ENCODE results near the gene NOVA2.

NOVA2 gene

DNA sequence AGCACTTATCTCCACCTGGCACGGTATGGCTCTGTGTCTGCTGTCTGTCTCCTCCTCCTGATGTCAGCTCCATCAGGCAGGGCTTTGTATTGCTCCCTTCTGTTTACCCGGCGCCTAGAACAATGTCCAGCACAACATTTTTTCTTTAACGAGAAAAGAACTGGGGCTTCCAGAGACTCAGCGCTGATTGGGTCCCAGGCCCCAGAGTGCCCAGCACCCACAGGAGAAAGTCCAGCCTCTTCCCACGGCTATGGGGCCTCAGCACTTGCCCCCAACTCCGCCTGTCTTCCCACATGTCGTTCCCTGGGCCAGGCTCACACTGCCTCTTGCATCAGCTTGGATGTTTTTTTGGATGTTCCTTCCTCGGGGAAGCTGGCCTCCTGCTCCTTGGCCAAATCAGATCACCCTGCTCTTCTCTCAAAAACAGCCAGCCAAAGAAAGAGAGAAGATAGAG is 78.1 kb downstream of the NOVA2 start:
- Mint-ChIP-seq H3K9me3 (no peaks in the 10 kb centered on the region), H3K27me3 (ENCODE audit: low read depth) (no peaks in the 10 kb centered on the region), H3K27ac (no peak overlapping the region), H3K4me3 (no peak overlapping the region), H3K4me1 (ENCODE audit: low read depth) (peaks cover 10% of the 10 kb centered on the region), H3K36me3 (ENCODE audit: low read depth) (peaks cover 25% of the 10 kb centered on the region)
- DNase-seq (ENCODE audit: low spot score), result no peak

GRCh38 chr19:45890877-45891276 is 82.8 kb downstream of the NOVA2 start:
- DNase-seq (ENCODE audit: low spot score), result no peak
- H3K27ac Mint-ChIP-seq, result no peak overlapping the region
- H3K27me3 Mint-ChIP-seq (ENCODE audit: low read depth), result no peaks in the 10 kb centered on the region
- peaks cover 7% of the 10 kb centered on the region for H3K4me1 Mint-ChIP-seq (ENCODE audit: low read depth)
- H3K9me3 Mint-ChIP-seq, result no peaks in the 10 kb centered on the region
- H3K36me3 Mint-ChIP-seq (ENCODE audit: low read depth), result peaks cover 7% of the 10 kb centered on the region
- H3K4me3 Mint-ChIP-seq, result no peak overlapping the region

DNA sequence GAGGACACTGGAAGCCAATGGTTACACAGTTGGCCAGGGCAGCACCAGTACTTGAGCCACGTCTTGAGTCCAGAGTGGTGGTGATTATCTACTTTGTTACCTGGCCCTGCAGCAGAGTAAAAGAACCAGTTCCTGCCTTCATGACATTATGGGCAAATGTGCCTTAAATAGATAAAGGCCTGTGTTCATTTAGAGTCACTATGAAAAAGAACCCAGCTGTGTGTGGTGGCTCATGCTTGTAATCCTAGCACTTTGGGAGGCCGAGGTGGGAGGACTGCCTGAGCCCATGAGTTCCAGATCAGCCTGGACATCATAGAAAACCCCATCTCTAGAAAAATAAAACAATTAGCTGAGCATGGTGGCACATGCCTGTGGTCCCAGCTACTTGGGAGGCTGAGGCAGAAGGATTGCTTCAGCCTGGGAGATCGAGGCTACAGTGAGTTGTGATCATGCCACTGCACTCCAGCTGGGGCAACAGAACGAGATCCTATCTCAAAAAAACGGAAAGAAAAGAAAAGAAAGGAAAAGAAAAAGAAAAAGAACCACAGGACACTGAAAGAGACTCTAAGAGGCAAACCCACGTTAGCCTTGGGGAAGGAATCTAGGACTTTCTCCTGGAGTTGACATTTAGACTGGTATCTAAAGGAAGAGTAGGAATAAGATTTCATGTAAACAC is 84.3 kb downstream of the NOVA2 start:
- no peak for DNase-seq (ENCODE audit: low spot score)
- H3K9me3 Mint-ChIP-seq, result no peaks in the 10 kb centered on the region
- H3K27ac Mint-ChIP-seq, result no peak overlapping the region
- H3K4me1 Mint-ChIP-seq (ENCODE audit: low read depth), result peaks cover 7% of the 10 kb centered on the region
- no peak overlapping the region for H3K4me3 Mint-ChIP-seq
- H3K27me3 Mint-ChIP-seq (ENCODE audit: low read depth), result no peaks in the 10 kb centered on the region
- no peaks in the 10 kb centered on the region for H3K36me3 Mint-ChIP-seq (ENCODE audit: low read depth)

- peak overlapping the region; percentile 92 for H3K27ac Mint-ChIP-seq
- H3K27me3 Mint-ChIP-seq (ENCODE audit: low read depth), result no peaks in the 10 kb centered on the region
- peaks cover 10% of the 10 kb centered on the region for H3K4me1 Mint-ChIP-seq (ENCODE audit: low read depth)
- H3K4me3 Mint-ChIP-seq, result peak overlapping the region; percentile 92
- peaks cover 4% of the 10 kb centered on the region for H3K36me3 Mint-ChIP-seq (ENCODE audit: low read depth)
- no peak for DNase-seq (ENCODE audit: low spot score)
- H3K9me3 Mint-ChIP-seq, result no peaks in the 10 kb centered on the region
Measured at GRCh38 chr19:45887200-45887710, 86.4 kb downstream of the NOVA2 start.

DNA sequence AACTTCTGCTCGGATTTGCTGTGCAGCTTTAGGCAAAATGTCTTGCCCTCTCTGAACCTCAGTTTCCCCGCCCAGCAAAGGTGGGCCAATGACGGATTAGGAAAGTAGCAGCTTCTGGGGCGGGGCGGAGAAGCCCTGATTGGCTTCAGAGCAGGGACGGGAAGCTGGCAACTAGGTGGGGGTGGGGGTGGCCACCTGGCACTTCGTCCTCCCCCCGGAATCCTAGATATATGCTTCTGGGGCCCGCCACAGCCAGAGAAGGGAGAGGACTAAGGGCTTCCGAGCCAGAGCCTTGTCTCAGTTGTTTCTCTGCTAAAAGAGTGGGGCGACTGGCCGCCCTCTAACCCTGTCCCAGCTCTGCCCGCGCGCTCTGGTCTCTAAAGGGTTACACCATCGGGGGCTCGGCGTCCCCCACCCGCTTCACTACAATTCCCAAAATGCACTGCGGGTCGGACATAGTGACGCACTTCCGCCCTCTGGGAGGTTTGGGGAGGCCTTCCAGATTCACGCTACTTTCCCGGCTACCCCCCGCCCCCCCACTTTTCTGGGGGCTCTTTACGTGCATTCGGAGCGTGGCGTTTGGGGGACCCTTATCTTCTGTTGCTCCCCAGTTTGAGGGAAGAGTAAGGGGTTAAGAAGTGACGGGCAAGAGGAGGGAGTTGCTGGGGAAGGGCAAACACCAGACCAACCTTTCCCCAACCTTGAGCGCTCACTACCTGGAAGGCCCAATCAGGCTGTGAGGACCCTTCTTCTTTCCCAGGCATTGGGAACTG is 87.1 kb downstream of the NOVA2 start:
- no peaks in the 10 kb centered on the region for H3K9me3 Mint-ChIP-seq
- peaks cover 4% of the 10 kb centered on the region for H3K36me3 Mint-ChIP-seq (ENCODE audit: low read depth)
- peaks cover 12% of the 10 kb centered on the region for H3K4me1 Mint-ChIP-seq (ENCODE audit: low read depth)
- H3K4me3 Mint-ChIP-seq, result peak overlapping the region; percentile 92
- peak overlapping the region; percentile 92 for H3K27ac Mint-ChIP-seq
- H3K27me3 Mint-ChIP-seq (ENCODE audit: low read depth), result no peaks in the 10 kb centered on the region
- DNase-seq (ENCODE audit: low spot score), result peak; percentile 87

DNA sequence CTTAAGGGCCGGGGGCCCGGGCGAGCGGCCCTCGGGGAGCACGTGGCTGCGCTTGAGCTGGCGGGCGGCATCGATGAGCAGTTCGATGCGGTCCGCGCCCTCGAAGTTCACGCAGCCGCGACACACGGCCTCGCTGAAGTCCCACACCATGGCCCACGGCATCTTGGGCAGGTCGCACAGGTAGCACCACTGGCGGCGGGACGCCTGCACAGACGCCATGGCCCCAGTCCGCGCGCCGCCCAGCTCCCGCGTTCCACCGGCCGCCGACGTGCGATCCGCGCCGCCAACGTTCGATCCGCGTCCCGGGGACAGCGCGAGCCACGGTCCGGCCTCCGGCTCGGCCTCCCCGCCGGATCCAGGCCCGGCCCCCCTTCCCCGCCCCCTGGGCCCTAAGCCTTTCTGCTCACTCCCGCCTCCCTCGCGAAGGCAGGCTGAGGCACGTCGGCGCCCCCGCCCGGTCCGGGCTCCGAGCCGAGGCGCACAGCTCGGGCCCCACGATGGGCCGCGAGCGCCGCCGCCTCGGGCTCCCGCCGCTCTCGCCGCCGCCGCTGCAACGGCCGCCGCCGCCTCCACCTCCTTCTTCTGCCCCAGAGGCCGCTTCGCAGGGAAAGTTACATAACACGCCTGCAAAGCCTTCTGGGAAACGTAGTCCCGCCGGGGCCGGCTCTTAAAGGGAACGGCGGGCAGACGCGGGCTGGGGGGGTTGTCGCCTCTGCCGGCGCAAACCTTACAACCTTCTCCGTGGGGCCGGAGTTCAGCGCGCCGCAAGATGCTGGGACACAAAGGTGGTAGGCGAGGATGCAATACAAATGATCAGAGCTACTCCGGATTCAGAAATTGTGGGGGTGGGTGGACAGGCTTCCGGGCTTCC is 87.9 kb downstream of the NOVA2 start, which contains the start of gene IRF2BP1:
TSS of gene IRF2BP1 (minus strand) at position 586 of the 871 bp plus-strand sequence. CDS start at position 219, 367 bp downstream.
- no peaks in the 10 kb centered on the region for H3K9me3 Mint-ChIP-seq
- peaks cover 4% of the 10 kb centered on the region for H3K36me3 Mint-ChIP-seq (ENCODE audit: low read depth)
- peak; percentile 88 for DNase-seq (ENCODE audit: low spot score)
- peaks cover 15% of the 10 kb centered on the region for H3K4me1 Mint-ChIP-seq (ENCODE audit: low read depth)
- H3K27ac Mint-ChIP-seq, result peak within 1 kb of the TSS; percentile 92
- peak within 1 kb of the TSS; percentile 92 for H3K4me3 Mint-ChIP-seq
- no peaks in the 10 kb centered on the region for H3K27me3 Mint-ChIP-seq (ENCODE audit: low read depth)

DNA sequence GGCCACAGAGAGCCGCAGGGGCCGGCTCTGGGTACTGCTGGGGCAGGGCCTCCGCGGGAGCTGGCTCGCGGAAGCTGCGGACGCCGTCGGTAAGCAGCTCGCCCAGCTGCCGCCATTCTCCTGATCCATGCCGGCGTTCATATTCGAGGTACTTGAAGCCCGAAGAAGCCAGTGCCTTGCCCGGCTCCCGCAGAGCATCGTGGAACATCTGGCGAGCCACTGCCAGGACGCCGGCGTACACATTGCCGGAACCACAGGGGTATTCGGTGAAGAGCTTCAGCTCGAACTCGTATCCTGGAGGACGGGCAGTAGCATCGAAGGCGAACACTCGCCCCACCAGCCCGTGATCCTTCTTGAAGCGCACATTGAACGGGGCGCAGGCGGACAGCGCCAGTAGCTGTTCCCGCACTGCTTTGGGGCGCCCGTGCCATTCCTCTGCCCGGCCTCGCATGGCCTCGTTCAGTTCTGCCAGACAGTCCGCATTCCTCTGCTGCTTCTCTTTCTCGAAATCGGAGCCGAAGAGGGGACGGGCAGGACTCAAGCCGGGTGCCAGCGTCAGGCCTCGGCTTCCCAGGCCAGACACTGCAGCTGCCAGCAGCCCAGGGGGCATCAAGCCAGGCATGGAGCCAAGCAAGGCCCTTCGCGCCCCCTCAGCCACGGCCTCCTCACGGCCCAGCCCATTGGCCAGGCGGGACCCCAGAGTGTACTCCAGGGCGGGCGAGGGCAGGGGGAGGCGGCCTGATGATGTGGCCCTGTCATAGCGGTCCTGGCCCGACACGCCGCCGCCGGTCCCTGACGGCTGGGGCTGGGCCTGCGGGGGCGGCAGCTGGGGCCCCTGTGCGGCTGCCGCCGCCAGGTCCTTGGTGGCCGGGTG is 88.7 kb downstream of the NOVA2 start:
- Mint-ChIP-seq H3K27ac (no peak overlapping the region), H3K27me3 (ENCODE audit: low read depth) (no peaks in the 10 kb centered on the region), H3K36me3 (ENCODE audit: low read depth) (peaks cover 4% of the 10 kb centered on the region), H3K9me3 (no peaks in the 10 kb centered on the region), H3K4me3 (peak overlapping the region; percentile 43), H3K4me1 (ENCODE audit: low read depth) (peaks cover 15% of the 10 kb centered on the region)
- DNase-seq (ENCODE audit: low spot score), result peak; percentile 40

DNA sequence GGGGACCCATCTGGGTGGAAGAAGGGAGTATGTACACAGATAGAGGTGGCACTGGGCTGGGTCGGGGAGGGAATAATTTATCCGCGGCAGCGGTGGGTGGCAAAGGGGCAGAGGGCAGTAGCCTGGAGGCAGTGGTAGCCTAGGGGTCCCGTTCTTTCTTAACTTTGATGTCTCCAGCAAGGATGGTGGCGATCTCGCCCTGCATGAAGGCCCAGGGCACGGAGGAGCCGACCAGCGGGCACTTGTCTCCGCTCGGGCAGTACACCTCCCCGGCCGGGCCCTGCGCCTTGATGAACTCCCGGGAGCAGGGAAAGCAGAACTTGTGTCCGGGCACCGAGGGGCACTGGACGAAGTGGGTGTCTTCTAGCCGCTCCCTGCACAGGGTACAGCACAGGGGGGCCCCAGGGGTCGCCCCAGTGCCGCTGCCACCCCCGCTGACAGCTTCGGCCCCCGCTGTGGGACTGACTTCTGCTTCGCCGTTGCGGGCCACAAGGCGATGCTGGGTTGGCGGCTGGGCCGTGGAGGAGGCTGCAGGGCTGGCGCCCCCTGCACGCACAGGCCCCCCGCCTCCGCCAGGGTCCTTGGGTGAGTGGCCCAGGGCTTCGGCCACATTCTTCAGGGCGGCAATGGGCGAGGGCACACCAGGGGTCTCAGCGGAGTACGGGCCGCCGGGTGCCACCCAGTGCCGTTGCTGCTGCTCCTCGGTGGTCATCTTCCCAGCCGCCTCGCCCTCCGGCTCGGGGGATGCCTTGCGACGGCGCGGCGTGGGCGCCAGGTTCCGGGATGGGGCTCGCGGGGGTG is 89.6 kb downstream of the NOVA2 start:
- no peaks in the 10 kb centered on the region for H3K27me3 Mint-ChIP-seq (ENCODE audit: low read depth)

More for the DNA sequence above, 89.6 kb downstream of the NOVA2 start:
- Mint-ChIP-seq H3K9me3 (no peaks in the 10 kb centered on the region), H3K4me3 (peak overlapping the region; percentile 81), H3K27ac (no peak overlapping the region), H3K36me3 (ENCODE audit: low read depth) (peaks cover 4% of the 10 kb centered on the region), H3K4me1 (ENCODE audit: low read depth) (peaks cover 15% of the 10 kb centered on the region)
- no peak for DNase-seq (ENCODE audit: low spot score)
